H1 (cell line): ENCODE data around the gene MYH9. TPM values are rescaled to one million over a fixed set of nuclear protein-coding genes. Genes with fewer than 3 reads are reported as not detected.

Experiments used
- CTCF ChIA-PET: fragments of 300-600 bp; sonication (Branson Sonifier 250); formaldehyde crosslinking; loops from one replicate; lab custom pipeline; 2021; ENCODE audit not compliant: partially characterized antibody; lab: Charles Lee
- POLR2A ChIA-PET: fragments of 300-600 bp; sonication (Branson Sonifier 250); formaldehyde crosslinking; loops from one replicate; lab custom pipeline; 2021; ENCODE audit warnings: inconsistent platforms; ENCODE audit not compliant: partially characterized antibody; lab: Charles Lee
- DNase-seq, 2 experiments: peaks; one replicate each; pipeline versions ENCODE4 v3.0.0 to v3.0.0-alpha.2; 2010 to 2022; ENCODE audit warnings: low spot score in 2 of 2, low read depth in 1 of 2, mixed read lengths in 1 of 2
- FAIRE-seq: peaks from 2 replicates; lab custom pipeline; 2011; peaks lifted over from hg19 to GRCh38; lab: Jason Lieb, UNC
- H2AFZ ChIP-seq: 2 replicates; pipeline ENCODE4 v1.8.1; 2012; ENCODE audit warnings: low read length, inconsistent platforms
- H2AK5ac ChIP-seq: 2 replicates; pipeline ENCODE4 v1.6.1; 2013; ENCODE audit warnings: low read depth, low read length
- H2BK120ac ChIP-seq: replicated peaks from 2 replicates; pipeline ENCODE3; 2013; ENCODE audit warnings: low read depth, low read length, inconsistent platforms
- H2BK12ac ChIP-seq: 2 replicates; pipeline ENCODE4 v1.6.1; 2013; ENCODE audit warnings: low read depth, low read length
- H2BK15ac ChIP-seq: 2 replicates; pipeline ENCODE4 v1.6.1; 2013; ENCODE audit warnings: low read length
- H2BK20ac ChIP-seq: 2 replicates; pipeline ENCODE4 v1.6.1; 2013; ENCODE audit warnings: low read length
- H2BK5ac ChIP-seq: 2 replicates; pipeline ENCODE4 v1.6.1; 2013; ENCODE audit warnings: low read depth, low read length
- H3K14ac ChIP-seq: 2 replicates; pipeline ENCODE4 v1.6.1; 2013; ENCODE audit warnings: inconsistent platforms; ENCODE audit not compliant: insufficient read length
- H3K18ac ChIP-seq: 2 replicates; pipeline ENCODE4 v1.6.1; 2013; ENCODE audit warnings: low read length; ENCODE audit errors: extremely low read depth
- H3K23ac ChIP-seq: 2 replicates; pipeline ENCODE4 v1.6.1; 2013; ENCODE audit warnings: inconsistent platforms; ENCODE audit not compliant: insufficient read length
- H3K23me2 ChIP-seq: 2 replicates; pipeline ENCODE4 v1.6.1; 2013; ENCODE audit warnings: low read depth, low read length
- H3K27ac ChIP-seq: 2 replicates; pipeline ENCODE4 v1.6.1; 2011; ENCODE audit warnings: low read depth, low read length, inconsistent platforms
- H3K27me3 ChIP-seq, 4 experiments: replicated peaks in 1 of 4; 1 replicate in 1 of 4; 2 replicates in 3 of 4; pipeline versions ENCODE4 v1.6.1 to v1.8.1; 2011 to 2013; ENCODE audit warnings: low read length in 3 of 4, mild to moderate bottlenecking in 3 of 4, inconsistent platforms in 2 of 4, mixed read lengths in 2 of 4, moderate library complexity in 1 of 4; ENCODE audit not compliant: control insufficient read depth in 3 of 4, insufficient read depth in 3 of 4; ENCODE audit errors: extremely low read depth in 1 of 4
- H3K36me3 ChIP-seq, 4 experiments: 2 replicates each; pipeline versions ENCODE4 v1.6.1 to v1.8.1; 2011 to 2013; ENCODE audit warnings: mild to moderate bottlenecking in 4 of 4, low read length in 3 of 4, moderate library complexity in 2 of 4, control low read depth in 1 of 4, inconsistent platforms in 1 of 4; ENCODE audit not compliant: insufficient read depth in 4 of 4, control insufficient read depth in 2 of 4
- H3K4ac ChIP-seq: replicated peaks from 2 replicates; pipeline ENCODE3; 2013; ENCODE audit warnings: low read length, low read depth, mixed read lengths, inconsistent platforms; ENCODE audit not compliant: insufficient read length
- H3K4me1 ChIP-seq, 4 experiments: replicated peaks in 1 of 4; 1 replicate in 1 of 4; 2 replicates in 3 of 4; pipeline versions ENCODE4 v1.6.1 to v1.8.1; 2011 to 2013; ENCODE audit warnings: low read length in 3 of 4, inconsistent platforms in 2 of 4, mixed read lengths in 1 of 4; ENCODE audit not compliant: insufficient read depth in 4 of 4, control insufficient read depth in 3 of 4
- H3K4me2 ChIP-seq, 2 experiments: 2 replicates each; pipeline versions ENCODE4 v1.6.1 to v1.8.1; 2011 to 2013; ENCODE audit warnings: low read depth in 2 of 2, low read length in 2 of 2, control low read depth in 1 of 2, inconsistent platforms in 1 of 2, mild to moderate bottlenecking in 1 of 2; ENCODE audit not compliant: insufficient read depth in 1 of 2
- H3K4me3 ChIP-seq, 4 experiments: fragments of 200-600, 300-600 bp in 1 of 4; sonication (generic), shearing (Covaris generic), sonication (Bioruptor Twin) in 1 of 4; 2 replicates each; pipeline versions ENCODE4 v1.5.1 to v1.8.1; 2011 to 2016; ENCODE audit warnings: low read length in 4 of 4, low read depth in 3 of 4, control low read depth in 2 of 4, inconsistent platforms in 2 of 4, mild to moderate bottlenecking in 2 of 4, mixed read lengths in 1 of 4, moderate library complexity in 1 of 4; ENCODE audit not compliant: insufficient read depth in 2 of 4; ENCODE audit errors: extremely low read depth in 1 of 4
- H3K56ac ChIP-seq: replicated peaks from 2 replicates; pipeline ENCODE3; 2013; ENCODE audit warnings: low read depth, mild to moderate bottlenecking, mixed read lengths, low read length, inconsistent platforms; ENCODE audit not compliant: insufficient read length
- H3K79me1 ChIP-seq: 2 replicates; pipeline ENCODE4 v1.6.1; 2013; ENCODE audit warnings: low read depth, low read length, control low read depth
- H3K79me2 ChIP-seq, 2 experiments: 2 replicates each; pipeline versions ENCODE4 v1.6.1 to v1.8.1; 2012 to 2013; ENCODE audit warnings: low read length in 2 of 2, mild to moderate bottlenecking in 2 of 2, inconsistent platforms in 1 of 2; ENCODE audit not compliant: insufficient read depth in 2 of 2, control insufficient read depth in 1 of 2
- H3K9ac ChIP-seq, 4 experiments: replicated peaks in 1 of 4; 1 replicate in 1 of 4; 2 replicates in 3 of 4; pipeline versions ENCODE4 v1.6.1 to v1.8.1; 2011 to 2013; ENCODE audit warnings: low read depth in 3 of 4, low read length in 3 of 4, control low read depth in 2 of 4, mild to moderate bottlenecking in 2 of 4, moderate library complexity in 2 of 4, inconsistent platforms in 1 of 4; ENCODE audit errors: extremely low read depth in 1 of 4
- H3K9me3 ChIP-seq, 2 experiments: 2 replicates each; pipeline versions ENCODE4 v1.6.1 to v1.8.1; 2012 to 2013; ENCODE audit warnings: mild to moderate bottlenecking in 2 of 2, moderate library complexity in 2 of 2, control low read depth in 1 of 2, inconsistent platforms in 1 of 2, low read depth in 1 of 2, low read length in 1 of 2, mixed read lengths in 1 of 2; ENCODE audit not compliant: insufficient read depth in 2 of 2
- H4K20me1 ChIP-seq, 2 experiments: replicated peaks in 1 of 2; 2 replicates each; pipeline versions ENCODE3 to v1.8.1; 2011 to 2013; ENCODE audit warnings: inconsistent platforms in 2 of 2, low read length in 2 of 2, mild to moderate bottlenecking in 1 of 2; ENCODE audit not compliant: insufficient read depth in 2 of 2, control insufficient read depth in 1 of 2
- H4K5ac ChIP-seq: 2 replicates; pipeline ENCODE4 v1.6.1; 2013; ENCODE audit warnings: low read length, low read depth, mixed read lengths, inconsistent platforms; ENCODE audit not compliant: insufficient read length
- H4K8ac ChIP-seq: 2 replicates; pipeline ENCODE4 v1.8.0; 2013; ENCODE audit warnings: mild to moderate bottlenecking, moderate library complexity, low read length, inconsistent platforms; ENCODE audit not compliant: insufficient read depth; ENCODE audit errors: extremely low read depth
- H4K91ac ChIP-seq: replicated peaks from 2 replicates; pipeline ENCODE3; 2013; ENCODE audit warnings: low read length, mixed read lengths, inconsistent platforms; ENCODE audit not compliant: insufficient read length
- ASH2L ChIP-seq: fragments of 200-600, 300-600 bp; sonication (generic); IDR thresholded peaks from one replicate; pipeline ENCODE4 v1.7.1; 2017; ENCODE audit warnings: low read length
- CBX5 ChIP-seq: fragments of 300-800, 300-1000 bp; sonication (generic); IDR thresholded peaks from 2 replicates; pipeline ENCODE4 v1.7.1; 2016; ENCODE audit warnings: antibody characterized with exemption, low read length, low read depth
- CEBPB ChIP-seq: IDR thresholded peaks from 2 replicates; pipeline ENCODE4 v1.6.1; 2012; ENCODE audit warnings: low read depth, low read length
- CTBP2 ChIP-seq: IDR thresholded peaks from 2 replicates; pipeline ENCODE4 v1.7.0; 2011; ENCODE audit warnings: borderline replicate concordance, mild to moderate bottlenecking, moderate library complexity, mixed read lengths, low read length; ENCODE audit not compliant: insufficient read depth, insufficient read length
- EGR1 ChIP-seq: IDR thresholded peaks from 2 replicates; pipeline ENCODE4 v1.6.1; 2011; ENCODE audit warnings: low read depth, low read length, borderline replicate concordance
- EZH2 ChIP-seq: fragments of 200-600 bp; sonication (generic); IDR thresholded peaks from 2 replicates; pipeline ENCODE4 v1.7.1; 2012; ENCODE audit warnings: low read depth, mild to moderate bottlenecking, moderate library complexity, low read length, inconsistent platforms; ENCODE audit not compliant: severe bottlenecking
- GABPA ChIP-seq: IDR thresholded peaks from 2 replicates; pipeline ENCODE4 v1.6.1; 2011; ENCODE audit warnings: mild to moderate bottlenecking, low read length, moderate library complexity, borderline replicate concordance; ENCODE audit not compliant: insufficient read depth
- SIX5 ChIP-seq: IDR thresholded peaks from 2 replicates; pipeline ENCODE4 v1.6.1; 2011; ENCODE audit warnings: mild to moderate bottlenecking, low read depth, low read length
- SP1 ChIP-seq: IDR thresholded peaks from 2 replicates; pipeline ENCODE4 v1.6.1; 2011; ENCODE audit warnings: low read depth, low read length
- SP2 ChIP-seq: IDR thresholded peaks from 2 replicates; pipeline ENCODE4 v1.6.1; 2012; ENCODE audit warnings: mild to moderate bottlenecking, low read length, inconsistent platforms
- SRF ChIP-seq: IDR thresholded peaks from 2 replicates; pipeline ENCODE4 v1.6.1; 2011; ENCODE audit warnings: mild to moderate bottlenecking, low read depth, low read length, moderate library complexity
- TAF7 ChIP-seq: optimal IDR thresholded peaks from 2 replicates; pipeline ENCODE3; 2011; ENCODE audit warnings: low read depth, mild to moderate bottlenecking, inconsistent platforms, low read length, moderate library complexity, borderline replicate concordance
- TBP ChIP-seq: IDR thresholded peaks from 2 replicates; pipeline ENCODE4 v1.6.1; 2011; ENCODE audit warnings: low read depth, low read length, improper control_type of control experiment
- USF2 ChIP-seq: IDR thresholded peaks from 2 replicates; pipeline ENCODE4 v1.6.1; 2011; ENCODE audit warnings: low read length, improper control_type of control experiment
- WGBS, 2 experiments: shearing (Covaris generic) in 1 of 2; methylation state at CpG; one replicate each; pipeline versions ENCODE4 v1.1.6 to v1.1.7; 2013 to 2015; ENCODE audit warnings: low lambda C conversion rate in 2 of 2, mixed read lengths in 2 of 2, inconsistent platforms in 1 of 2, low coverage in 1 of 2, missing lambda C conversion rate in 1 of 2; ENCODE audit not compliant: insufficient replicate concordance in 2 of 2, insufficient coverage in 1 of 2, insufficient read length in 1 of 2; ENCODE audit errors: extremely low coverage in 1 of 2, missing lambda C conversion rate in 1 of 2; 5-methylcytosine and 5-hydroxymethylcytosine counted together
- polyA plus RNA-seq, 7 experiments: library from polyadenylated mRNA; depleted of rRNA in 3 of 7; stranded (reverse) in 5 of 7; unstranded in 2 of 7; fragments of >200 nt in 5 of 7; fragments of 200-250 nt in 2 of 7; gene quantifications; 1 replicate in 5 of 7; 2 replicates in 1 of 7; 4 replicates in 1 of 7; pipeline versions ENCODE4 v1.2.1 to v1.2.3, GENCODE V29; 2011 to 2013; ENCODE audit warnings: missing spikeins in 2 of 7, mixed read lengths in 2 of 7
- total RNA-seq: library from RNA; stranded (reverse); fragmentation: NEBNext Ultra II Directional; extraction: Animal tissue kit (Norgen Biotek cat#: 25700); gene quantifications from 2 replicates; pipeline ENCODE4 v1.2.1, GENCODE V29; 2021

The MYH9 gene
- total and polyA plus RNA-seq, 2 of the 8 experiments (the other 6 are each of a cell fraction or from before 2014, with no cell fraction given), result 24.9 to 322 TPM

DNA sequence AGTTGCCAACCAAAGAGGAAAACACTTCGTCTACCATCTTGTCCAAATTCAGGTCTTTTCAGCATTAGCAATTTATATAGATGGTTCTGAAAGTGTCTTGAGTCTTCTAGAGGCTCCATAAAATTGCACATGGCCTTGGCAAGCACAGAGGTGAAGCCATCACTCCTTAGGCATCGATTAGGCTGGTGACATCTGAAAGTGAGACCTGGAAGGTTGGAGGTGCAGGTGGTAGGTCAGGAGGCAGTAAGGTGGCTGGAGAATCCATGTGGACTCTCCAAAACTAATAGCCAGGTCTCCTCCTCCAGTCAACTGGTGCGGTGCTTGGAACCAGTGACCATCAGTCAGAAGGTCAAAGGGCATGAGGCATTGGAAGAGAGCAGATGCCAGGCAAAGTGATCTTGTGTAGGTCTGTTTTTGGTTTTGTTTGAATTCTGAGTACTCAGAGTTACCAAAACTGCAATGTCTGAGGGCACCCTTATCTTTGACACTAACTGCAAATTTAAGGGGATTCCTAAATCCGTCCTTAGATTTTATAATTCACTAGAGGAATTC, 141.9 kb downstream of the MYH9 start:
- Histone ChIP-seq H3K4me1 (no peaks in the 10 kb centered on the region), H3K23me2 (no peaks in the 10 kb centered on the region), H2AK5ac (no peak overlapping the region), H3K9me3 (peaks cover 3 to 7% of the 10 kb centered on the region in 2 experiments; a peak in 3 of 4 replicates), H3K4me2 (no peak overlapping the region), H3K9ac (no peak overlapping the region), H3K27me3 (no peaks in the 10 kb centered on the region), H2BK12ac (no peak overlapping the region), H2BK15ac (no peak overlapping the region), H4K91ac (no peak overlapping the region), H3K23ac (no peak overlapping the region), H2BK20ac (no peak overlapping the region), H3K4me3 (no peak overlapping the region), H3K36me3 (no peaks in the 10 kb centered on the region), H3K14ac (no peak overlapping the region), H3K79me2 (no peaks in the 10 kb centered on the region), H3K4ac (no peak overlapping the region), H2BK5ac (no peak overlapping the region), H3K27ac (no peak overlapping the region), H3K56ac (no peak overlapping the region), H4K8ac (no peak overlapping the region), H3K18ac (no peak overlapping the region), H3K79me1 (no peaks in the 10 kb centered on the region), H4K5ac (no peak overlapping the region), H2AFZ (no peak overlapping the region), H2BK120ac (no peak overlapping the region), H4K20me1 (no peaks in the 10 kb centered on the region)
- ChIA-PET POLR2A (no interaction called here), CTCF (no interaction called here)
- WGBS, 2 experiments, result 64% methylated on average over 4 of the region's 4 CpGs; no CpG with 5 or more reads in 1 of the 2 experiments
- no peak for DNase-seq
- no peak for FAIRE-seq
- TF ChIP-seq EZH2 (no peak), USF2 (no peak), CEBPB (no peak), ASH2L (no peak), EGR1 (no peak), TBP (no peak), GABPA (no peak), TAF7 (no peak), SRF (no peak), SIX5 (no peak), CTBP2 (no peak), CBX5 (no peak), SP2 (no peak), SP1 (no peak)
